ENCODE measurements around the gene RPAIN. TPM values are rescaled to one million over a fixed set of nuclear protein-coding genes. Genes with fewer than 3 reads are reported as not detected.

The RPAIN gene
- total and polyA plus RNA-seq, 2 of the 8 experiments (the other 6 are each of a cell fraction or from before 2014, with no cell fraction given): 54.5 to 57.7 TPM

GRCh38 chr17:5410594-5411272 lies 9.2 kb upstream of the RPAIN start (continued):
- TF ChIP-seq, protein P1, sequence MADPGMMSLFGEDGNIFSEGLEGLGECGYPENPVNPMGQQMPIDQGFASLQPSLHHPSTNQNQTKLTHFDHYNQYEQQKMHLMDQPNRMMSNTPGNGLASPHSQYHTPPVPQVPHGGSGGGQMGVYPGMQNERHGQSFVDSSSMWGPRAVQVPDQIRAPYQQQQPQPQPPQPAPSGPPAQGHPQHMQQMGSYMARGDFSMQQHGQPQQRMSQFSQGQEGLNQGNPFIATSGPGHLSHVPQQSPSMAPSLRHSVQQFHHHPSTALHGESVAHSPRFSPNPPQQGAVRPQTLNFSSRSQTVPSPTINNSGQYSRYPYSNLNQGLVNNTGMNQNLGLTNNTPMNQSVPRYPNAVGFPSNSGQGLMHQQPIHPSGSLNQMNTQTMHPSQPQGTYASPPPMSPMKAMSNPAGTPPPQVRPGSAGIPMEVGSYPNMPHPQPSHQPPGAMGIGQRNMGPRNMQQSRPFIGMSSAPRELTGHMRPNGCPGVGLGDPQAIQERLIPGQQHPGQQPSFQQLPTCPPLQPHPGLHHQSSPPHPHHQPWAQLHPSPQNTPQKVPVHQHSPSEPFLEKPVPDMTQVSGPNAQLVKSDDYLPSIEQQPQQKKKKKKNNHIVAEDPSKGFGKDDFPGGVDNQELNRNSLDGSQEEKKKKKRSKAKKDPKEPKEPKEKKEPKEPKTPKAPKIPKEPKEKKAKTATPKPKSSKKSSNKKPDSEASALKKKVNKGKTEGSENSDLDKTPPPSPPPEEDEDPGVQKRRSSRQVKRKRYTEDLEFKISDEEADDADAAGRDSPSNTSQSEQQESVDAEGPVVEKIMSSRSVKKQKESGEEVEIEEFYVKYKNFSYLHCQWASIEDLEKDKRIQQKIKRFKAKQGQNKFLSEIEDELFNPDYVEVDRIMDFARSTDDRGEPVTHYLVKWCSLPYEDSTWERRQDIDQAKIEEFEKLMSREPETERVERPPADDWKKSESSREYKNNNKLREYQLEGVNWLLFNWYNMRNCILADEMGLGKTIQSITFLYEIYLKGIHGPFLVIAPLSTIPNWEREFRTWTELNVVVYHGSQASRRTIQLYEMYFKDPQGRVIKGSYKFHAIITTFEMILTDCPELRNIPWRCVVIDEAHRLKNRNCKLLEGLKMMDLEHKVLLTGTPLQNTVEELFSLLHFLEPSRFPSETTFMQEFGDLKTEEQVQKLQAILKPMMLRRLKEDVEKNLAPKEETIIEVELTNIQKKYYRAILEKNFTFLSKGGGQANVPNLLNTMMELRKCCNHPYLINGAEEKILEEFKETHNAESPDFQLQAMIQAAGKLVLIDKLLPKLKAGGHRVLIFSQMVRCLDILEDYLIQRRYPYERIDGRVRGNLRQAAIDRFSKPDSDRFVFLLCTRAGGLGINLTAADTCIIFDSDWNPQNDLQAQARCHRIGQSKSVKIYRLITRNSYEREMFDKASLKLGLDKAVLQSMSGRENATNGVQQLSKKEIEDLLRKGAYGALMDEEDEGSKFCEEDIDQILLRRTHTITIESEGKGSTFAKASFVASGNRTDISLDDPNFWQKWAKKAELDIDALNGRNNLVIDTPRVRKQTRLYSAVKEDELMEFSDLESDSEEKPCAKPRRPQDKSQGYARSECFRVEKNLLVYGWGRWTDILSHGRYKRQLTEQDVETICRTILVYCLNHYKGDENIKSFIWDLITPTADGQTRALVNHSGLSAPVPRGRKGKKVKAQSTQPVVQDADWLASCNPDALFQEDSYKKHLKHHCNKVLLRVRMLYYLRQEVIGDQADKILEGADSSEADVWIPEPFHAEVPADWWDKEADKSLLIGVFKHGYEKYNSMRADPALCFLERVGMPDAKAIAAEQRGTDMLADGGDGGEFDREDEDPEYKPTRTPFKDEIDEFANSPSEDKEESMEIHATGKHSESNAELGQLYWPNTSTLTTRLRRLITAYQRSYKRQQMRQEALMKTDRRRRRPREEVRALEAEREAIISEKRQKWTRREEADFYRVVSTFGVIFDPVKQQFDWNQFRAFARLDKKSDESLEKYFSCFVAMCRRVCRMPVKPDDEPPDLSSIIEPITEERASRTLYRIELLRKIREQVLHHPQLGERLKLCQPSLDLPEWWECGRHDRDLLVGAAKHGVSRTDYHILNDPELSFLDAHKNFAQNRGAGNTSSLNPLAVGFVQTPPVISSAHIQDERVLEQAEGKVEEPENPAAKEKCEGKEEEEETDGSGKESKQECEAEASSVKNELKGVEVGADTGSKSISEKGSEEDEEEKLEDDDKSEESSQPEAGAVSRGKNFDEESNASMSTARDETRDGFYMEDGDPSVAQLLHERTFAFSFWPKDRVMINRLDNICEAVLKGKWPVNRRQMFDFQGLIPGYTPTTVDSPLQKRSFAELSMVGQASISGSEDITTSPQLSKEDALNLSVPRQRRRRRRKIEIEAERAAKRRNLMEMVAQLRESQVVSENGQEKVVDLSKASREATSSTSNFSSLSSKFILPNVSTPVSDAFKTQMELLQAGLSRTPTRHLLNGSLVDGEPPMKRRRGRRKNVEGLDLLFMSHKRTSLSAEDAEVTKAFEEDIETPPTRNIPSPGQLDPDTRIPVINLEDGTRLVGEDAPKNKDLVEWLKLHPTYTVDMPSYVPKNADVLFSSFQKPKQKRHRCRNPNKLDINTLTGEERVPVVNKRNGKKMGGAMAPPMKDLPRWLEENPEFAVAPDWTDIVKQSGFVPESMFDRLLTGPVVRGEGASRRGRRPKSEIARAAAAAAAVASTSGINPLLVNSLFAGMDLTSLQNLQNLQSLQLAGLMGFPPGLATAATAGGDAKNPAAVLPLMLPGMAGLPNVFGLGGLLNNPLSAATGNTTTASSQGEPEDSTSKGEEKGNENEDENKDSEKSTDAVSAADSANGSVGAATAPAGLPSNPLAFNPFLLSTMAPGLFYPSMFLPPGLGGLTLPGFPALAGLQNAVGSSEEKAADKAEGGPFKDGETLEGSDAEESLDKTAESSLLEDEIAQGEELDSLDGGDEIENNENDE (IDR thresholded peaks at IDR 0.05; ENCODE audit: insufficient replicate concordance, low read length): no peak
- TF ChIP-seq CREB1 (IDR thresholded peaks at IDR 0.05) (no peak), TAF1 (IDR thresholded peaks at IDR 0.05; ENCODE audit: low read depth, low read length) (no peak), RAD21 (IDR thresholded peaks at IDR 0.05 in 1 of 2, conservative IDR thresholded peaks at IDR 0.05 in 1 of 2; ENCODE audit: low read depth in 2 of 2, low read length in 2 of 2) (no peak), EZH2 (IDR thresholded peaks at IDR 0.05; ENCODE audit: low read depth, low read length, severe bottlenecking) (no peak)

Measured in H1 (cell line).